Subcutaneous abdominal adipose tissue (tissue), 5 donors: Measurements from ENCODE around the gene RNF112.
"Not testable (repeated sequence)": the region's sequence is repeated elsewhere in the genome, so short reads cannot be mapped to it uniquely, and the experiment has no call there.

ENCODE experiments used
- H3K27ac ChIP-seq: one replicate; pipeline ENCODE4 v1.7.0; 2013; ENCODE audit warnings: low read depth, mild to moderate bottlenecking, inconsistent platforms, low read length, moderate library complexity
- H3K27me3 ChIP-seq, 5 donors: one replicate each; pipeline ENCODE4 v1.7.0; 2013; ENCODE audit warnings: low read length in 5 of 5, inconsistent platforms in 1 of 5; ENCODE audit not compliant: control insufficient read depth in 5 of 5, insufficient read depth in 4 of 5
- H3K36me3 ChIP-seq, 5 donors: one replicate each; pipeline ENCODE4 v1.7.0; 2013; ENCODE audit warnings: low read length in 5 of 5; ENCODE audit not compliant: control insufficient read depth in 5 of 5, insufficient read depth in 5 of 5
- H3K4me1 ChIP-seq, 5 donors: one replicate each; pipeline ENCODE4 v1.7.0; 2013; ENCODE audit warnings: low read length in 5 of 5, mild to moderate bottlenecking in 3 of 5, moderate library complexity in 1 of 5; ENCODE audit not compliant: control insufficient read depth in 5 of 5, insufficient read depth in 5 of 5
- H3K4me3 ChIP-seq, 5 donors: one replicate each; pipeline ENCODE4 v1.7.0; 2013; ENCODE audit warnings: low read length in 5 of 5, low read depth in 1 of 5
- H3K9ac ChIP-seq, 5 donors: one replicate each; pipeline ENCODE4 v1.7.0; 2013; ENCODE audit warnings: low read length in 5 of 5, mild to moderate bottlenecking in 4 of 5, moderate library complexity in 3 of 5
- H3K9me3 ChIP-seq, 5 donors: one replicate each; pipeline ENCODE4 v1.7.0; 2013; ENCODE audit warnings: low read length in 5 of 5; ENCODE audit not compliant: control insufficient read depth in 5 of 5
- donor health status: healthy.
- donor health status: healthy.
- donor health status: healthy.
- donor health status: healthy.
- donor health status: healthy.

Gene RNF112

DNA sequence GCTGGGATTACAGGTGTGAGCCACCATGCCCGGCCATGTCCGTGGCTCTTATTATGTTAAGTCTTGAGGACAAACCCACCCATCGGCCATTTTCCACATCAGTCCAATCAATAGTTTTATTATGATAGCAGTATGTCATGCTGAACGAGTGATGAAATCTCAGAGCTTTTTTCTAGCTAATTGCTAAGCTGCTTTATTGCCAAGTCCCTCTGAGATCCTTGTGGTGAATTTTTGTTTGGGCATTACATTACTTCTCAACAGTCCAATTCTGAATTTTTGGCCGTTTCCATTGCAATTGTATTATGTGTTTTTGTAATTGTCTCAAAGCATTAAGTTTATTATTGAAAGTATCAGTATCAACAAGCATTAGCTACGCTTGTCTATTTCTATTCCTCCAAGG lies 10.9 kb downstream of the RNF112 start:
- peaks cover 0 to 8% (median 3%) of the 10 kb centered on the region in 5 donors for H3K4me1 ChIP-seq
- H3K4me3 ChIP-seq, result no peak overlapping the region
- no peak overlapping the region for H3K27ac ChIP-seq
- no peaks in the 10 kb centered on the region for H3K36me3 ChIP-seq
- H3K9me3 ChIP-seq, result no peaks in the 10 kb centered on the region
- no peak overlapping the region for H3K9ac ChIP-seq
- H3K27me3 ChIP-seq, result no peaks in the 10 kb centered on the region

DNA sequence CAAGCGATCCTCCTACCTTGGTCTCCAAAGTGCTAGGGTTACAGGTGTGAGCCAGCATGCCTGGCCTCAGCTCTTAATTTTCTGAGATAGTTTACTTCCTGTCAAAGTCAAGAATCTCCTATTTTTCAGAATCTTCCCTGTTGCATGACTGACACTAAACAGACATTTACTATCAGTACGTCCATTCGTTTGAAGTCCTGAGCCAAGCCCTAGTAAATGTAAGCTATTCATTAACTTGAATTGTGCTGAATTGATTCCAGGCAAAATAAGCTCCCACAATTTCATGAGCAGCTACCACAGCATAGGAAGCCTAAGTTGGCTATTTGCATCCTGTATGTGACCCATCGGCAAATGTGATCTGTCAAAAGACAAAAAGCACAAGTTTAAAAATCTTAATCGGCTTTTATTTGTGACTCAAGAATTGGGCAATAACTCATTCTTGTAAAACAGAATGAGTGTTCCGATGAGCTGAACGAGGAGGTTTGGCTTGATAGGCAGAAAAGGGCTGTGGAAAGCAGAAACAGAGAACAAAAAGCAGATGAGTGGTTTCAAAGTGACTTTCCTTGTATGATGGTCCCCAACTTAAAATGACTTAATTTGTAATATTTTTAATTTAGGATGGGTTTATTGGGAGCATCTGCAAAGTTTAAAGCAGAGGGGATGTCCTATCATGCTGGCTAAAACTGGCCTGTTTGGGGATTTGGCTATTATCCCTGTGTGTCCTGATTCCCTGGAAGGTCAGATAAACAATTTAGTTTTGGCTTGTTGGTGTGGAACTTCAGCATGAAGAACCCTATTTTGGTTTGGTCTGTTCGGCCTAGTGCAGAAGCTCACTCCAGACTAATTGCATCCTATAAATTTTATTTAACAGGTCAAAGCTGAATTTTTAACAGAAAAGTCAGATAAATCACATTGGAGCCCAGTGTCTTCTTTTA lies 14.2 kb downstream of the RNF112 start:
- Histone ChIP-seq H3K27ac (no peak overlapping the region), H3K9ac (no peak overlapping the region), H3K4me1 (peaks cover 0 to 6% (median 2%) of the 10 kb centered on the region in 5 donors), H3K4me3 (no peak overlapping the region), H3K36me3 (no peaks in the 10 kb centered on the region), H3K27me3 (no peaks in the 10 kb centered on the region), H3K9me3 (no peaks in the 10 kb centered on the region)

- Histone ChIP-seq H3K36me3 (no peaks in the 10 kb centered on the region), H3K27me3 (no peaks in the 10 kb centered on the region), H3K27ac (no peak overlapping the region), H3K9me3 (no peaks in the 10 kb centered on the region), H3K9ac (no peak overlapping the region), H3K4me3 (no peak overlapping the region), H3K4me1 (peaks cover 0 to 6% (median 2%) of the 10 kb centered on the region in 5 donors)
Measured at GRCh38 chr17:19426631-19427030, 15.6 kb downstream of the RNF112 start.

- Histone ChIP-seq H3K27me3 (no peaks in the 10 kb centered on the region), H3K9me3 (no peaks in the 10 kb centered on the region), H3K27ac (no peak overlapping the region), H3K4me3 (no peak overlapping the region), H3K9ac (no peak overlapping the region), H3K4me1 (no peaks in the 10 kb centered on the region), H3K36me3 (no peaks in the 10 kb centered on the region)
Measured at GRCh38 chr17:19431691-19432090, 20.7 kb downstream of the RNF112 start.

DNA sequence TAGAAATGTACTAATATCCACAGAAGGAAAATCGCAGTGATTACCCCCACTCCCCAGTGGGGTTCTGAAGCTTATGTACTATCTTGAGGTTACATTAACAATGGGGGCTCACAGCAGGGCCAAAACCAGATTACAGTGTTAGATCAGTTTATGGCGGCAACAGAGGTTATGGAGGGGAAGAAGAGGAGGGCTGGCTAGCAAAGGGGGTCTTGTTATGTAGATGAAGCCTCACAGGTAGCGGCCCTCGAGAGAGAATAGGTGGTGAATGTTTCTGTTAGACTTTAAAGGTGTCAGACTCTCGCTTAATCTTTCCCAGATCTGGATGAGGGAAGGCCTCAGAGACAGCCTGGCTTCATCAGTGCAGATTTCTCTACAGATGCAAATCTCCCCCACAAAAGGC lies 22.2 kb downstream of the RNF112 start:
- Histone ChIP-seq H3K27me3 (no peaks in the 10 kb centered on the region), H3K4me1 (no peaks in the 10 kb centered on the region), H3K4me3 (no peak overlapping the region), H3K27ac (no peak overlapping the region), H3K9me3 (no peaks in the 10 kb centered on the region), H3K9ac (no peak overlapping the region), H3K36me3 (no peaks in the 10 kb centered on the region)

DNA sequence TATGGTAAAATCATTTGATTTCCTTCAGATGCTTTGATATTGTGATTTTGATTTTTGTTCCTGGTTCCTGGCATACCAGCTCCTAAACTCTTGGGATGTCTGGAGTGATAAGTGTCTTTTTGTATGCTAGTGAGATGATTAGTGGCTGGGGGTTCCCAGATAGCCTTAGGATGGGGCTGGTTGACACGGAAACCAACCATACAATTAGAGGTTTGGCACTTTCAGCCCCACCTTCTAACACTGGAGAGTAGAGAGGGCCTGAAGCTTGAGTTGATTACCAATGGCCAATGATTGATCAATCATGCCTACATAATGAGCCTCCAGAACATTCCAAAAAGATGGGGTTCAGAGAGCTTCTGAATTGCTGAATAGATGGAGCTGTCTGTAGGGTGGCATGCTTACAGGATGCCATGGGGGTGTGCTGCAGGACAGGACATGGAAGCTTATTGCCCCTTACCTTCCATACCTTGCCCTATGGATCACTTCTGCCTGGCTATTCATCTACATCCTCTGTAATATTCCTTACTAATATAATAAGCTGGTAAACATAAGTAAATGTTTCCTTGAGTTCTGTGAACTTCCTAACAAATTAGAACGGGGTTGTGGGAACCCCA lies 22.8 kb downstream of the RNF112 start:
- Histone ChIP-seq H3K9ac (no peak overlapping the region), H3K9me3 (no peaks in the 10 kb centered on the region), H3K4me1 (no peaks in the 10 kb centered on the region), H3K4me3 (no peak overlapping the region), H3K36me3 (no peaks in the 10 kb centered on the region), H3K27ac (no peak overlapping the region), H3K27me3 (no peaks in the 10 kb centered on the region)

- Histone ChIP-seq H3K27me3 (no peaks in the 10 kb centered on the region), H3K36me3 (no peaks in the 10 kb centered on the region), H3K27ac (no peak overlapping the region), H3K4me3 (no peak overlapping the region), H3K9ac (no peak overlapping the region), H3K9me3 (peaks cover 0 to 7% (median 3%) of the 10 kb centered on the region in 5 donors), H3K4me1 (no peaks in the 10 kb centered on the region)
Measured at GRCh38 chr17:19440421-19440820, 29.4 kb downstream of the RNF112 start.

DNA sequence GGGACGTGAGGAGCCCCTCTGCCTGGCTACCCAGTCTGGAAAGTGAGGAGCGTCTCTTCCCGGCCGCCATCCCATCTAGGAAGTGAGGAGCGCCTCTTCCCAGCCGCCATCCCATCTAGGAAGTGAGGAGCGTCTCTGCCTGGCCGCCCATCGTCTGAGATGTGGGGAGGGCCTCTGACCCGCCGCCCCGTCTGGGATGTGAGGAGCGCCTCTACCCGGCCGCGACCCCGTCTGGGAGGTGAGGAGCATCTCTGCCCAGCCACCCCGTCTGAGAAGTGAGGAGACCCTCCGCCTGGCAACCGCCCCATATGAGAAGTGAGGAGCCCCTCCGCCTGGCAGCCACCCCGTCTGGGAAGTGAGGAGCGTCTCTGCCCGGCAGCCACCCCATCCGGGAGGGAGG lies 30.3 kb downstream of the RNF112 start:
- H3K9ac ChIP-seq, H3K4me3 ChIP-seq, H3K36me3 ChIP-seq, H3K27me3 ChIP-seq, H3K4me1 ChIP-seq, H3K27ac ChIP-seq, H3K9me3 ChIP-seq: not testable (repeated sequence)

GRCh38 chr17:19442731-19443130 lies 31.7 kb downstream of the RNF112 start:
- Histone ChIP-seq H3K9ac (no peak overlapping the region), H3K27me3 (no peaks in the 10 kb centered on the region), H3K4me3 (no peak overlapping the region), H3K9me3 (peaks cover 0 to 7% (median 3%) of the 10 kb centered on the region in 5 donors), H3K27ac (no peak overlapping the region), H3K36me3 (no peaks in the 10 kb centered on the region), H3K4me1 (peaks cover 3 to 11% (median 9%) of the 10 kb centered on the region in 5 donors)

DNA sequence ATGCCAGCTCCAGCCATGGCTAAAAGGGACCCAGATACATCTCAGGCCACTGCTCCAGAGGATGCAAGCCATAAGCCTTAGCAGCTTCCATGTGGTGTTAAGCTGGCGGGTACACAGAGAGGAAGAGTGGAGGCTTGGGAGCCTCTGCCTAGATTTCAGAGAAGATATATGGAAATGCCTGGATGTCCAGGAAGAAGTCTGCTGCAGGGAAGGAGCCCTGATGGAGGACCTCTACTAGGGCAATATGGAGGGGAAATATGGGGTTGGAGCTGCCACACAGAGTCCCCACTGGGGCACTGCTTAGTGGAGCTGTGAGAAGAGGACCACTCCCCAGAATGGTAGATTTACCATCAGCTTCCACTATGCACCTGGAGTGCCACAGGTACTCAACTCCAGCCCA lies 32.1 kb downstream of the RNF112 start:
- H3K27me3 ChIP-seq, result no peaks in the 10 kb centered on the region
- H3K9me3 ChIP-seq, result peaks cover 0 to 7% (median 3%) of the 10 kb centered on the region in 5 donors
- no peak overlapping the region for H3K27ac ChIP-seq
- no peaks in the 10 kb centered on the region for H3K36me3 ChIP-seq
- no peak overlapping the region for H3K9ac ChIP-seq
- peaks cover 3 to 16% (median 13%) of the 10 kb centered on the region in 5 donors for H3K4me1 ChIP-seq
- H3K4me3 ChIP-seq, result no peak overlapping the region
